OCI-LY1 (cell line): ENCODE measurements around the gene GATA3.

Experiments used
- H2AFZ ChIP-seq: fragments of 200-600 bp; sonication (generic), shearing (Covaris generic); 2 replicates; pipeline ENCODE4 v1.6.0; 2014; ENCODE audit warnings: antibody characterized with exemption, mild to moderate bottlenecking, low read length
- H3F3A ChIP-seq: fragments of 200-600 bp; sonication (generic), shearing (Covaris generic); 2 replicates; pipeline ENCODE4 v1.6.0; 2014; ENCODE audit warnings: mild to moderate bottlenecking, antibody characterized with exemption, low read length, moderate library complexity; ENCODE audit not compliant: insufficient read depth
- H3K27ac ChIP-seq: fragments of 200-600 bp; sonication (generic); 2 replicates; pipeline ENCODE4 v1.5.1; 2014; ENCODE audit warnings: low read length, mixed run types, mild to moderate bottlenecking, low read depth; ENCODE audit not compliant: poor library complexity, severe bottlenecking
- H3K27me3 ChIP-seq: fragments of 200-600 bp; sonication (generic); 2 replicates; pipeline ENCODE4 v1.6.0; 2014; ENCODE audit warnings: antibody characterized with exemption, mild to moderate bottlenecking, low read length, moderate library complexity; ENCODE audit not compliant: insufficient read depth
- H3K36me3 ChIP-seq: fragments of 200-600 bp; sonication (generic); 2 replicates; pipeline ENCODE4 v1.6.1; 2014; ENCODE audit warnings: mild to moderate bottlenecking, antibody characterized with exemption, low read length, moderate library complexity, mixed read lengths; ENCODE audit not compliant: insufficient read depth
- H3K4me1 ChIP-seq: fragments of 200-600 bp; sonication (generic); 2 replicates; pipeline ENCODE4 v1.5.1; 2014; ENCODE audit warnings: mild to moderate bottlenecking, low read length, moderate library complexity; ENCODE audit not compliant: insufficient read depth, severe bottlenecking
- H3K4me2 ChIP-seq: fragments of 200-600 bp; sonication (generic), shearing (Covaris generic); 2 replicates; pipeline ENCODE4 v1.6.1; 2014; ENCODE audit warnings: low read length
- H3K4me3 ChIP-seq: fragments of 200-600 bp; sonication (generic); 2 replicates; pipeline ENCODE4 v1.5.1; 2014; ENCODE audit warnings: low read length, low read depth, mild to moderate bottlenecking, mixed read lengths; ENCODE audit not compliant: poor library complexity, severe bottlenecking
- H3K79me2 ChIP-seq: fragments of 200-600 bp; shearing (Covaris generic); 2 replicates; pipeline ENCODE4 v1.6.1; 2016; ENCODE audit warnings: mixed run types, low read length, mixed read lengths; ENCODE audit not compliant: insufficient read depth
- H3K9ac ChIP-seq: fragments of 200-600 bp; sonication (generic), shearing (Covaris generic); 2 replicates; pipeline ENCODE4 v1.6.1; 2014; ENCODE audit warnings: mild to moderate bottlenecking, low read length, mixed read lengths
- H3K9me2 ChIP-seq: fragments of 200-600 bp; sonication (generic), shearing (Covaris generic); 2 replicates; pipeline ENCODE4 v1.6.1; 2014; ENCODE audit warnings: low read depth, mild to moderate bottlenecking, low read length, mixed read lengths
- H3K9me3 ChIP-seq: fragments of 200-600 bp; shearing (Covaris generic); 2 replicates; pipeline ENCODE4 v1.6.1; 2014; ENCODE audit warnings: low read length, mixed read lengths
- H4K20me1 ChIP-seq: fragments of 200-600 bp; sonication (generic), shearing (Covaris generic); 2 replicates; pipeline ENCODE4 v1.6.0; 2016; ENCODE audit warnings: mild to moderate bottlenecking, low read length; ENCODE audit not compliant: insufficient read depth
- EZH2 ChIP-seq: fragments of 200-600 bp; sonication (generic), shearing (Covaris generic); IDR thresholded peaks from 2 replicates; pipeline ENCODE4 v1.8.0; 2017; ENCODE audit warnings: borderline replicate concordance, mixed run types, mild to moderate bottlenecking, antibody characterized with exemption, low read length, moderate library complexity, mixed read lengths
- TF ChIP-seq, protein P1 (sequence below): fragments of 200-600 bp; sonication (generic), shearing (Covaris generic); IDR thresholded peaks from 2 replicates; pipeline ENCODE4 v1.5.1; 2017; ENCODE audit warnings: mild to moderate bottlenecking, antibody characterized with exemption, low read length, moderate library complexity, mixed read lengths

The GATA3 gene

GRCh38 chr10:8071006-8071405 is 16.5 kb downstream of the GATA3 start:
- Histone ChIP-seq H3K79me2 (no peaks in the 10 kb centered on the region), H3F3A (no peaks in the 10 kb centered on the region), H3K27me3 (no peaks in the 10 kb centered on the region), H3K9me2 (no peaks in the 10 kb centered on the region), H3K36me3 (no peaks in the 10 kb centered on the region), H2AFZ (no peak overlapping the region), H3K4me2 (no peak overlapping the region), H3K4me3 (no peak overlapping the region), H3K27ac (no peak overlapping the region), H3K9ac (no peak overlapping the region), H3K4me1 (no peaks in the 10 kb centered on the region), H4K20me1 (no peaks in the 10 kb centered on the region), H3K9me3 (no peaks in the 10 kb centered on the region)
- TF ChIP-seq, protein P1, sequence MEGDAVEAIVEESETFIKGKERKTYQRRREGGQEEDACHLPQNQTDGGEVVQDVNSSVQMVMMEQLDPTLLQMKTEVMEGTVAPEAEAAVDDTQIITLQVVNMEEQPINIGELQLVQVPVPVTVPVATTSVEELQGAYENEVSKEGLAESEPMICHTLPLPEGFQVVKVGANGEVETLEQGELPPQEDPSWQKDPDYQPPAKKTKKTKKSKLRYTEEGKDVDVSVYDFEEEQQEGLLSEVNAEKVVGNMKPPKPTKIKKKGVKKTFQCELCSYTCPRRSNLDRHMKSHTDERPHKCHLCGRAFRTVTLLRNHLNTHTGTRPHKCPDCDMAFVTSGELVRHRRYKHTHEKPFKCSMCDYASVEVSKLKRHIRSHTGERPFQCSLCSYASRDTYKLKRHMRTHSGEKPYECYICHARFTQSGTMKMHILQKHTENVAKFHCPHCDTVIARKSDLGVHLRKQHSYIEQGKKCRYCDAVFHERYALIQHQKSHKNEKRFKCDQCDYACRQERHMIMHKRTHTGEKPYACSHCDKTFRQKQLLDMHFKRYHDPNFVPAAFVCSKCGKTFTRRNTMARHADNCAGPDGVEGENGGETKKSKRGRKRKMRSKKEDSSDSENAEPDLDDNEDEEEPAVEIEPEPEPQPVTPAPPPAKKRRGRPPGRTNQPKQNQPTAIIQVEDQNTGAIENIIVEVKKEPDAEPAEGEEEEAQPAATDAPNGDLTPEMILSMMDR: no peak
- TF ChIP-seq EZH2: no peak

- H3K79me2 ChIP-seq: no peaks in the 10 kb centered on the region
- H2AFZ ChIP-seq: no peak overlapping the region
- no peaks in the 10 kb centered on the region for H4K20me1 ChIP-seq
- no peak for TF ChIP-seq EZH2
- TF ChIP-seq, protein P1: no peak
- no peak overlapping the region for H3K27ac ChIP-seq
- H3K4me3 ChIP-seq: no peak overlapping the region
- H3K36me3 ChIP-seq: no peaks in the 10 kb centered on the region
- no peaks in the 10 kb centered on the region for H3K27me3 ChIP-seq
- no peaks in the 10 kb centered on the region for H3K9me3 ChIP-seq
- no peak overlapping the region for H3K4me2 ChIP-seq
- no peak overlapping the region for H3K9ac ChIP-seq
- H3K9me2 ChIP-seq: no peaks in the 10 kb centered on the region
- H3F3A ChIP-seq: no peaks in the 10 kb centered on the region
- H3K4me1 ChIP-seq: no peaks in the 10 kb centered on the region
These were observed 17.2 kb downstream of the GATA3 start for GRCh38 chr10:8071666-8072065.

- Histone ChIP-seq H3F3A (no peaks in the 10 kb centered on the region), H3K79me2 (no peaks in the 10 kb centered on the region), H3K4me2 (no peak overlapping the region)
These were observed 17.7 kb downstream of the GATA3 start for GRCh38 chr10:8072211-8072610.

More at GRCh38 chr10:8072211-8072610, 17.7 kb downstream of the GATA3 start:
- H4K20me1 ChIP-seq: no peaks in the 10 kb centered on the region
- H3K9me2 ChIP-seq: no peaks in the 10 kb centered on the region
- H3K36me3 ChIP-seq: no peaks in the 10 kb centered on the region
- TF ChIP-seq, protein P1: no peak
- TF ChIP-seq EZH2: no peak
- no peaks in the 10 kb centered on the region for H3K4me1 ChIP-seq
- H3K9ac ChIP-seq: no peak overlapping the region
- H2AFZ ChIP-seq: no peak overlapping the region
- H3K27me3 ChIP-seq: no peaks in the 10 kb centered on the region
- H3K4me3 ChIP-seq: no peak overlapping the region
- no peaks in the 10 kb centered on the region for H3K9me3 ChIP-seq
- no peak overlapping the region for H3K27ac ChIP-seq
